ENCODE measurements around the gene TMEM196. TPM values are rescaled to one million over a fixed set of nuclear protein-coding genes. Genes with fewer than 3 reads are reported as not detected.

The TMEM196 gene
- total RNA-seq: not detected

DNA sequence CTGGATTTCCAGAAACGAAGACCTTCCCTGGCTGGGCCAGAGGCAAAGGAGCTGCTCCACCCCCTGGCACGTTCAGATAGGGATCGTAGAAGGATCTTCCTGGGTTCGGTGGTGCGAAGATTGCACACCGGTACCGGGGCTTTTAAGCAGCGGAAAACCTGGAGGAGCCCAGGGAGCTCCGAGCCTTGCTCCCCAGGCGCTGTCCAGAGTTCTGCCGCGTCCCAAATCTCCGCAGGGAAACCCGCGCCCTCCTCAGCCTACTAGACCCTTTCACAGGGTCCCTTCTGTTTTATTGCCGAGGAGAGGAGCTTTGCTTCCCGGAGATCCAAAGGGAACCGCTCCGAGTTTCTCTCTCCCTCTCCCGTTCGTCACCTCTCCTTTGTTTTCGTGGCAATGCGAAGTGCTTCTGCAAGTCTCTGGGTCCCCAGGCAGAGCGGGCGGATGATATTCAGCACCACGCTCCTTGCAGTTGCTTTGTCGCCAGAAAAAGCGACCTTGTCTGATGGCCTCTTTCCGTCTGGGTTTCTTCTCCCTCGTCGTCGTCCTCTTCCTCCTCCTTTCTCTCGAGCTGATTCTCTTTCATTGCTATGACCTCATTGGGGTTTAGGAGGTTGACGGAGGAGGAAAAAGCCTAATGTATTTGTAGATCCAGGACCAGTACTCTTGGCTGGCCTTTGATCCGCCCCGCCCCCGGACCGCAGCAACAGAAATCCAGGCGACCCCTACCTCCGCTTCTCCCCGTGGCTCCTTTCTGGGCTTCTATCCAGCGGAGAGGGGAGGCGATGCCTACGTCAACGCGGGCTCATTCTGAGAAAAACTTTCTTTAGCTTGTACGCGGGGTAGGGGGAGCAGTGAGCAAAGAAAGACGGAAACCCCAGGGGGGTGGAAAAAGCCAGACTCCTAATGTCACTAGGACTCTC, at the start of gene TMEM196:
TMEM196 (minus strand) TSS at position 777 of the 920 bp plus-strand sequence. CDS start 921 bp downstream, outside the sequence.
- H3K9me3 ChIP-seq: no peaks in the 10 kb centered on the region
- H3K4me3 ChIP-seq: peak within 1 kb of the TSS; percentile 55
- H3K4me1 ChIP-seq (ENCODE audit: control insufficient read depth in 1 of 2, low read depth in 2 of 2): peaks cover 10 to 16% of the 10 kb centered on the region in 2 donors
- TF ChIP-seq, protein P1, sequence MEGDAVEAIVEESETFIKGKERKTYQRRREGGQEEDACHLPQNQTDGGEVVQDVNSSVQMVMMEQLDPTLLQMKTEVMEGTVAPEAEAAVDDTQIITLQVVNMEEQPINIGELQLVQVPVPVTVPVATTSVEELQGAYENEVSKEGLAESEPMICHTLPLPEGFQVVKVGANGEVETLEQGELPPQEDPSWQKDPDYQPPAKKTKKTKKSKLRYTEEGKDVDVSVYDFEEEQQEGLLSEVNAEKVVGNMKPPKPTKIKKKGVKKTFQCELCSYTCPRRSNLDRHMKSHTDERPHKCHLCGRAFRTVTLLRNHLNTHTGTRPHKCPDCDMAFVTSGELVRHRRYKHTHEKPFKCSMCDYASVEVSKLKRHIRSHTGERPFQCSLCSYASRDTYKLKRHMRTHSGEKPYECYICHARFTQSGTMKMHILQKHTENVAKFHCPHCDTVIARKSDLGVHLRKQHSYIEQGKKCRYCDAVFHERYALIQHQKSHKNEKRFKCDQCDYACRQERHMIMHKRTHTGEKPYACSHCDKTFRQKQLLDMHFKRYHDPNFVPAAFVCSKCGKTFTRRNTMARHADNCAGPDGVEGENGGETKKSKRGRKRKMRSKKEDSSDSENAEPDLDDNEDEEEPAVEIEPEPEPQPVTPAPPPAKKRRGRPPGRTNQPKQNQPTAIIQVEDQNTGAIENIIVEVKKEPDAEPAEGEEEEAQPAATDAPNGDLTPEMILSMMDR (IDR thresholded peaks at IDR 0.05): no peak
- no peaks in the 10 kb centered on the region for H3K36me3 ChIP-seq
- no peak within 1 kb of the TSS for H3K27ac ChIP-seq
- H3K27me3 ChIP-seq (replicated peaks; ENCODE audit: insufficient read depth): no peaks in the 10 kb centered on the region
- DNase-seq (ENCODE audit: low spot score) (no peak), ATAC-seq (ENCODE audit: insufficient number of reproducible peaks, low FRiP score, low read depth) (no peak)

DNA sequence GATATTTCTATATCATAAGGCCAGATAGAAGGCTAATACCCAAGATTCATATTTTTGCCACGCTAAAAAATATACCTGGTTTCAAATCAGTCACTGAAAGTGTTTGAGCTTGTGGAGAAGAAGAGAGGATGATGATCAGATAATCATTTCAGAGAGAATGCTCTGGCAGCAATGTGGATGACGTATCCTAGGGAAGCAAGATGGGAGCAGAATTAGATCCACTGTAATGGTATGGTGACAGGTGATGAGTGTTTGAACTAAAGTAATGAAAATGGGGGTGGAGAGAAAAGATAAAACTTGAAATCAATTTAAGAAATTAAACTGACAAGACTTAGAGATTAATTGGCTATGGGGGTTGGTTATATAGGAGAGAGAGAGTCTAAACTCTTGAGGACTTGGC, 42.7 kb upstream of the TMEM196 start:
- H3K27me3 ChIP-seq (replicated peaks; ENCODE audit: insufficient read depth): no peaks in the 10 kb centered on the region
- no peaks in the 10 kb centered on the region for H3K36me3 ChIP-seq
- H3K9me3 ChIP-seq: no peaks in the 10 kb centered on the region
- no peak overlapping the region for H3K27ac ChIP-seq
- H3K4me1 ChIP-seq (ENCODE audit: control insufficient read depth in 1 of 2, low read depth in 2 of 2): no peaks in the 10 kb centered on the region
- H3K4me3 ChIP-seq: no peak overlapping the region
- ATAC-seq (ENCODE audit: insufficient number of reproducible peaks, low FRiP score, low read depth) (no peak), DNase-seq (ENCODE audit: low spot score) (no peak)
- TF ChIP-seq, protein P1 (IDR thresholded peaks at IDR 0.05): no peak

DNA sequence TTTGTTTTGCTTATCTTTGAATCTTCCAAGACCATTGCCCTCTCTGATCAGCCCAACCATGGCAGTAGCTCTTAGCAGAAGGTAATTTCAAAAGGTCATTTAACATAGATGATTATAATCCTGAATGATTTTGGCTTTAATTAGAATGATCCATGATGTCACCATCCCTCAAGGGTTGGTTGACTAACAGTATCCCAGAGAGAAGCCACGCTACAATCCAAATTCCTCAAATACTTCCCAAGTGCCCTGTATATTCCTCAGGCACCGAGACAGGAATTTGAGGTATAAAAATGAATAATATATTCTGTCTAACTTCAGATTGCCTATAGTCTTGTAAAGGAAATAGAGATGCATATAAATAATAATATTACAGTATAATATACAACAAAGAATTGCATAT, 42.1 kb upstream of the TMEM196 start:
- ATAC-seq (ENCODE audit: insufficient number of reproducible peaks, low FRiP score, low read depth) (no peak), DNase-seq (ENCODE audit: low spot score) (no peak)
- H3K27ac ChIP-seq: no peak overlapping the region
- no peaks in the 10 kb centered on the region for H3K27me3 ChIP-seq (replicated peaks; ENCODE audit: insufficient read depth)
- H3K9me3 ChIP-seq: no peaks in the 10 kb centered on the region
- H3K36me3 ChIP-seq: no peaks in the 10 kb centered on the region
- no peaks in the 10 kb centered on the region for H3K4me1 ChIP-seq (ENCODE audit: control insufficient read depth in 1 of 2, low read depth in 2 of 2)
- no peak overlapping the region for H3K4me3 ChIP-seq
- TF ChIP-seq, protein P1 (IDR thresholded peaks at IDR 0.05): no peak

DNA sequence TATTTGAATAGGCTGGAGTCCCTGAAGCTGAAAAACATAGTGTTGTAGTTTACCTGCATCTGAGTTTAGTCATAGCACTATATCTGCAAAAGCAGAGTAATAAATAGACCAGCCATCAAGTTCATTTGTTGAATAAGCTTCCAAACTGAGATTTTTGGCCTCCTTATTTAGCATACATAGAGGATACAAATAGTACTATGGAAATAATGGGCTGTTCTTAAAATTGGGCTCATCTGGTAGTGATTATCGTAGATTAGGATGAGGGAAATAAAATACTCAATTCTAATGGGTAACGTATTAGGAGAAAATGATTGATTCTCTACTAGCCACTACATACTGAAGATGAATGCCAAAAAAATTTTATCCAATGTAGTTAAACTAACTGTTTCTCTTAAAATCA, 41.4 kb upstream of the TMEM196 start:
- Histone ChIP-seq H3K36me3 (no peaks in the 10 kb centered on the region), H3K9me3 (no peaks in the 10 kb centered on the region), H3K4me3 (no peak overlapping the region), H3K27ac (no peak overlapping the region), H3K27me3 (replicated peaks; ENCODE audit: insufficient read depth) (no peaks in the 10 kb centered on the region), H3K4me1 (ENCODE audit: control insufficient read depth in 1 of 2, low read depth in 2 of 2) (no peaks in the 10 kb centered on the region)
- ATAC-seq (ENCODE audit: insufficient number of reproducible peaks, low FRiP score, low read depth) (no peak), DNase-seq (ENCODE audit: low spot score) (no peak)
- TF ChIP-seq, protein P1 (IDR thresholded peaks at IDR 0.05): no peak

DNA sequence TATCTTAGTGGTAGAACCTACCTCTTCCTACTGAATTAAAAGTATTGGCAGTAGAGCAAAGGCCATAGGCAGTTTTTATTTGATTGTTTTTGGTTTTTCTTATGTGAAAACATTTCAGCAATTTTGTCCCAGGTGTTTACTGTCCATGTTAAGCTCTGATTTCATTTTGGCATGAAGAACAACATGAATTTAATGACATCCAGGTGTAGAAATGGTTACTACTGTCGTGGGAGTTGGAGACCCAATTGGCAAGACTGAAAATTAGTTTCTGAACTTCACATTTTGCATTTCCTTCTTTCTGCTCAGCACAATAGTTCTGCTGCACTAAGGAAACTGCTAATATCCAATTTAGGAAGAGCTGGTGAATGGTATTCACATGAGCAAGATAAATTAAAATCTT, 38.0 kb upstream of the TMEM196 start:
- DNase-seq (ENCODE audit: low spot score) (no peak), ATAC-seq (ENCODE audit: insufficient number of reproducible peaks, low FRiP score, low read depth) (no peak)
- Histone ChIP-seq H3K4me1 (ENCODE audit: control insufficient read depth in 1 of 2, low read depth in 2 of 2) (no peaks in the 10 kb centered on the region), H3K36me3 (no peaks in the 10 kb centered on the region), H3K27ac (no peak overlapping the region), H3K9me3 (no peaks in the 10 kb centered on the region), H3K27me3 (replicated peaks; ENCODE audit: insufficient read depth) (no peaks in the 10 kb centered on the region), H3K4me3 (no peak overlapping the region)
- TF ChIP-seq, protein P1 (IDR thresholded peaks at IDR 0.05): no peak
